Body of pancreas (tissue), 4 donors: Measurements from ENCODE around the gene CENPB.

Experiments used
- CTCF ChIP-seq, 7 experiments: fragments of 450-650 bp in 4 of 7; fragments of 200-600 bp in 3 of 7; sonication (generic) in 3 of 7; IDR thresholded peaks; one replicate each; pipeline ENCODE4 v1.5.1; 2016 to 2019; ENCODE audit warnings: antibody characterized with exemption in 7 of 7
- POLR2A ChIP-seq, 3 donors: fragments of 450-650 bp; IDR thresholded peaks; one replicate each; pipeline ENCODE4 v1.6.1; 2016; ENCODE audit warnings: antibody characterized with exemption in 3 of 3, mild to moderate bottlenecking in 2 of 3

GRCh38 chr20:3828798-3829197, 42.3 kb upstream of the CENPB start:
- TF ChIP-seq CTCF (IDR thresholded peaks at IDR 0.05): no peak
- no peak for TF ChIP-seq POLR2A (IDR thresholded peaks at IDR 0.05)
